Measurements from ENCODE around the gene KDF1.

DNA sequence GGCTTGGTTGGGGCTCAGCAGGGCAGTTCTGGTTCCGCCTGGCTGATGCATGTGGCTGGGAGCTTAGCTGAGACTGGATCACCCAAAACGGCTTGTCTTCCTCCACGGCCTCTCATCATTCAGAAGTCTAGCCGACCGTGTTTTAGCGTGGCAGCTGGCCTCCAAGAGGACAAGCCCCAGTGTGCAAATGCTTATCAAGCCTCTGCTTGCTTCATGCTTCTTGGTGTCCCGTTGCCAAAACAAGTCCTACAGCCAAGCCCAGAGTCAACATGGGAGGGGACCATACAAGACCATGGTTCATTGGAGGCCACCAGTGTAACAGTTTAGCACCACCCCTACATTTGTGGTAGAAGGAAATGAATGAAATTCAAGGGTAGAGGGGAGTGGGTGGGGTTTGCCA lies 10.5 kb upstream of the KDF1 start:
- no peak for TF ChIP-seq EZH2 (IDR thresholded peaks at IDR 0.05; ENCODE audit: borderline replicate concordance, low read length)
- TF ChIP-seq CTCF (IDR thresholded peaks at IDR 0.05; ENCODE audit: low read length), result no peak
